Astrocyte of the cerebellum (primary cell): ENCODE results near the gene ZIC5.

Experiments used
- DNase-seq: peaks from one replicate; pipeline ENCODE4 v3.0.0-alpha.2; 2011; ENCODE audit warnings: low read depth
- H3K4me3 ChIP-seq: 2 replicates; pipeline ENCODE4 v1.5.1; 2011; ENCODE audit warnings: mild to moderate bottlenecking, low read depth, low read length, moderate library complexity
- CTCF ChIP-seq: IDR thresholded peaks from 2 replicates; pipeline ENCODE4 v1.5.1; 2012; ENCODE audit warnings: low read length, low read depth, moderate library complexity, mild to moderate bottlenecking; ENCODE audit errors: missing control alignments
- in situ Hi-C: cut with HindIII; loops from 2 replicates; pipeline ENCODE4 v1.10.0; 2017; ENCODE audit warnings: low sequenced_read_pairs

ZIC5 gene

GRCh38 chr13:99983499-99984401, 12.2 kb upstream of the ZIC5 start:
- peak overlapping the region; percentile 94 for H3K4me3 ChIP-seq
- DNase-seq = no peak
- TF ChIP-seq CTCF = no peak
- in situ Hi-C loops = loop anchor here (10.0 to 25.0 kb wide), 2 partner anchors 254 to 531 kb away; no protein-coding TSS in a partner anchor

DNA sequence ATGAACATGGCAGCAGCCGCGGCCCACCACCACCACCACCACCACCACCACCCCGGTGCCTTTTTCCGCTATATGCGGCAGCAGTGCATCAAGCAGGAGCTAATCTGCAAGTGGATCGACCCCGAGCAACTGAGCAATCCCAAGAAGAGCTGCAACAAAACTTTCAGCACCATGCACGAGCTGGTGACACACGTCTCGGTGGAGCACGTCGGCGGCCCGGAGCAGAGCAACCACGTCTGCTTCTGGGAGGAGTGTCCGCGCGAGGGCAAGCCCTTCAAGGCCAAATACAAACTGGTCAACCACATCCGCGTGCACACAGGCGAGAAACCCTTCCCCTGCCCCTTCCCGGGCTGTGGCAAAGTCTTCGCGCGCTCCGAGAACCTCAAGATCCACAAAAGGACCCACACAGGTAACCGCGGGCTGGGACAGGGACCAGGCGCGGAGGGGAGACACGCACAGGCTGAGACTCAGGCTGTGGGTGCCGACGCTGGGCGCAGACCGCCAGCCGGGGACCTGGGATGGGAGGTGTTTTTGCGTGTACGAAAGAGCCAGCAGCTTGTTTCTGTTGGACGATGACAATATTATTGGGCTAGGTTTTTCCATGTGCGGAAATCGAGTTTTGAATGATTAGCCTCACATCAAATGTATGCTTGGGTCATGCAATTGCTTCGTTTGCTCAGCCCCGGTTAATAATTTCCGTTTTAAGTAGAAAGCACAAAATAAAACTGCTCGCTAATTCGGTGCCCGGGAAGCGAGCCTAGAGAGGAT, 11.3 kb upstream of the ZIC5 start:
- DNase-seq = no peak

GRCh38 chr13:99982036-99982730, 10.6 kb upstream of the ZIC5 start:
- H3K4me3 ChIP-seq = peak overlapping the region; percentile 94
- no peak for DNase-seq
- in situ Hi-C loops = loop anchor here (10.0 to 25.0 kb wide), 2 partner anchors 255 to 533 kb away; no protein-coding TSS in a partner anchor
- no peak for TF ChIP-seq CTCF

More for the DNA sequence above, 11.3 kb upstream of the ZIC5 start:
- in situ Hi-C loops = loop anchor here (10.0 to 25.0 kb wide), 2 partner anchors 254 to 532 kb away; no protein-coding TSS in a partner anchor
- no peak for TF ChIP-seq CTCF
- peak overlapping the region; percentile 94 for H3K4me3 ChIP-seq

- in situ Hi-C loops = loop anchor here (10.0 to 25.0 kb wide), 2 partner anchors 256 to 533 kb away; no protein-coding TSS in a partner anchor
- TF ChIP-seq CTCF = no peak
- DNase-seq = no peak
- peak within 1 kb of the TSS; percentile 94 for H3K4me3 ChIP-seq
Observed at GRCh38 chr13:99981735-99982035, 10.1 kb upstream of the ZIC5 start, which contains the start of gene ZIC2. ZIC2 (plus strand) TSS chr13:99981784; CDS start chr13:99982065, 281 bp downstream.

DNA sequence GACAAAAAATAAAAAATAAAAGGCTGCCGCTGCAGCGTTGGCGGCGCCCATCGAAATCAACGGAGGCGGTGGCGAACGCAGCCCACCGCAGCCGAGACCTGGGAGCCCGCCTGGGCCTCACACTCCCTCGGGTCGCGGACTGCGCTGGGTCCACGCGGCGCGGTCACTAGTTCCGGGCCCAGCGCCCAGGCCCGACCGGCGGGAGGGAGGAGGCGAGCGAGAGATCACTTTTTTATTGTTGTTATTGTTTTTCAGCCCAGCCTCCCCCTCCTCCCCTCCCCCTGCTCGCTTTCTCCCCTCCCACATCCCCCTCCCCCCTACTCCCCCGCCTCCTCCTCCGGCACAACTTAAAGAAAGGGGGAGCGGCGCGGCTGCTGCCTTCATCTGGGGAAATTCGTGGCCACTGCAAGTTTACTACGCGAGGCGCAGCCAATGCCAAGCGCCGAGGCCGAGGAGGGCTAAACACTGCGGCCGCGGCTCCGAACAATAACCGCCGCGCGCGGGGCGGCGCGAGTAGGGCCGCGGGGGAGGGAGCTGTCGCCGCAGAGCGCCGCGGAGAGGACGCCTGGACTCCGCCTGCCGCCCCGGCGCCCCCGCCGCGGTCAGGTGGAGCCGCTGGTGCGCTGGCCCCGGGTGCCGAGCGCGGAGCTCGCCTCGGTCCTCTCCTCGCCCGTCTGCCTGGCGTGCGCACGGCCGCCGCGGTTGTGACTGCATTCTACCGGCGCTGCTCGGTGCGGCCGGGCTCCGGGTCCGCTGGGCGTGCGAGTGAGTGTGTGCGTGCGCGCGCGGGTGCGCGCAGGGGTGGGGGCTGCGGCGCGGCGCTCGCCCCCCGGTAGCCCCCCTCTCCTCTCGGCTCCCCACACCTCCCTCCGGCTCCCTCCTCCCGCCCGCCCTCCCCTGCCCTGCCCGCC, 9.5 kb upstream of the ZIC5 start:
- peak overlapping the region; percentile 94 for H3K4me3 ChIP-seq
- in situ Hi-C loops = loop anchor here (10.0 to 25.0 kb wide), 2 partner anchors 256 to 534 kb away; no protein-coding TSS in a partner anchor
- no peak for TF ChIP-seq CTCF
- peak; percentile 85 for DNase-seq
